Lung (tissue), 12 donors: ENCODE data around the gene CARMIL1. TPM values are rescaled to one million over a fixed set of nuclear protein-coding genes. Genes with fewer than 3 reads are reported as not detected.

Experiments used
- ATAC-seq: fragments of 200-7000 bp; cut with Tn5 transposase; one replicate; pipeline ENCODE4 v1.9.1; 2020; ENCODE audit warnings: moderate number of reproducible peaks; ENCODE audit not compliant: insufficient read depth, low FRiP score
- DNase-seq, 3 donors: peaks; one replicate each; pipeline ENCODE4 v3.0.0-alpha.2; 2013 to 2017
- H3K27ac ChIP-seq, 2 donors: one replicate each; pipeline ENCODE4 v1.5.1; 2013; ENCODE audit warnings: mild to moderate bottlenecking in 2 of 2, moderate library complexity in 2 of 2, control low read depth in 1 of 2, inconsistent platforms in 1 of 2, low read depth in 1 of 2, low read length in 1 of 2
- H3K27me3 ChIP-seq, 3 donors: one replicate each; pipeline ENCODE4 v1.5.1; 2013; ENCODE audit warnings: low read length in 2 of 3; ENCODE audit not compliant: control insufficient read depth in 3 of 3, insufficient read depth in 3 of 3
- H3K36me3 ChIP-seq, 4 donors: one replicate each; pipeline ENCODE4 v1.5.1; 2013; ENCODE audit warnings: low read length in 4 of 4, mild to moderate bottlenecking in 1 of 4, moderate library complexity in 1 of 4; ENCODE audit not compliant: control insufficient read depth in 4 of 4, insufficient read depth in 4 of 4
- H3K4me1 ChIP-seq, 5 donors: one replicate each; pipeline ENCODE4 v1.5.1; 2013; ENCODE audit warnings: low read length in 5 of 5, mild to moderate bottlenecking in 2 of 5, moderate library complexity in 1 of 5; ENCODE audit not compliant: control insufficient read depth in 5 of 5, insufficient read depth in 5 of 5
- H3K4me3 ChIP-seq: one replicate; pipeline ENCODE4 v1.5.1; 2013; ENCODE audit warnings: mild to moderate bottlenecking, control low read depth, moderate library complexity
- H3K9ac ChIP-seq, 2 donors: one replicate each; pipeline ENCODE4 v1.5.1; 2013; ENCODE audit warnings: low read length in 2 of 2, control low read depth in 1 of 2; ENCODE audit not compliant: insufficient read depth in 1 of 2
- H3K9me3 ChIP-seq, 4 donors: one replicate each; pipeline ENCODE4 v1.5.1; 2013; ENCODE audit warnings: low read length in 3 of 4, mild to moderate bottlenecking in 1 of 4, moderate library complexity in 1 of 4; ENCODE audit not compliant: control insufficient read depth in 4 of 4, insufficient read depth in 3 of 4
- WGBS, 2 donors: extraction: QIAGEN DNeasy Blood & Tissue Kit; methylation state at CpG; one replicate each; pipeline ENCODE4 v1.1.7; 2013; 5-methylcytosine and 5-hydroxymethylcytosine counted together
- polyA plus RNA-seq, 2 donors: library from polyadenylated mRNA; stranded (reverse); fragments of 200-250 nt; gene quantifications; one replicate each; pipeline ENCODE4 v1.2.1, GENCODE V29; 2013
- total RNA-seq, 2 donors: library from RNA; depleted of rRNA in 1 of 2; stranded (reverse); fragments of >200 nt in 1 of 2; gene quantifications; one replicate each; pipeline ENCODE4 v1.2.1, GENCODE V29; 2014 to 2021
- TF ChIP-seq, protein P1 (sequence below): IDR thresholded peaks from 2 replicates; pipeline ENCODE4 v1.5.1; 2012; ENCODE audit warnings: mild to moderate bottlenecking; ENCODE audit errors: control extremely low read depth, extremely low read depth
- donor health status: control.
- donor health status: control.
- donor health status: Bipolar disorder and iron deficiency.
- donor health status: healthy.
- donor health status: DM: yes; HTN: yes; CAD: no.

CARMIL1 gene
- total and polyA plus RNA-seq, 4 donors: 8.0 to 38.3 (median 34.9) TPM

DNA sequence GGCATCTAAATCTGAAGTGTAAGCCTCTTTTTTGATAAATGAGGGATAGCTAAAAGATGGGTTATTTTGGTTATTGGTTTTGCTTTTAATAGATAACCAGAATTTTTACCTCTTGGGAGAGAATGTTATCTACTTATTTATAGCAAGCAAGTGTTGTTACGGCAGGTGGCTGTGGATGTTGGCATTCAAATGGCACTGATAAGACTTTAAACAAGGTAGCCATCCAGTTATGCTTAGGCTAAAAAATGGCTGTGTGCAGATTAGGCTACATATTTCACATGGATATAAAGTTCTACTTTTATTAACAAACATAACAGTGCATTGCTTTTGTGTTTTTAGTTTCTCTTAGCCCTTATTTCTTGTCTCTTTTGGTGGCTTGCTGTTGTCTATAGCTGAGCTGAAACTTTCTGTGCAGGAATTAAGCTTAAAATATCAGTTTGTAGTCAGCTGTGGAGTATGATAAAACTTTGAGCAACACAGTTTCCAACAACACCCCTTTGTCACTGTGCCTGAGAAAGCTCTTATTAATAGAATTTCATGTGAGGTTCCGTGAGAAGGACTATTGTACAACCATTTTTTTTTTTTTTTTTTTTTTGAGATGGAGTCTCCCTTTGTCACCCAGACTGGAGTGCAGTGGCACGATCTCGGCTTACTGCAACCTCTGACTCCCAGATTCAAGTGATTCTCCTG is 28.8 kb downstream of the CARMIL1 start:
- Histone ChIP-seq H3K27me3 (no peaks in the 10 kb centered on the region), H3K4me3 (no peak overlapping the region), H3K4me1 (peaks cover 0 to 32% (median 9%) of the 10 kb centered on the region in 5 donors), H3K27ac (no peak overlapping the region), H3K9me3 (no peaks in the 10 kb centered on the region), H3K36me3 (no peaks in the 10 kb centered on the region), H3K9ac (no peak overlapping the region)
- ATAC-seq (no peak), DNase-seq (no peak)
- TF ChIP-seq, protein P1, sequence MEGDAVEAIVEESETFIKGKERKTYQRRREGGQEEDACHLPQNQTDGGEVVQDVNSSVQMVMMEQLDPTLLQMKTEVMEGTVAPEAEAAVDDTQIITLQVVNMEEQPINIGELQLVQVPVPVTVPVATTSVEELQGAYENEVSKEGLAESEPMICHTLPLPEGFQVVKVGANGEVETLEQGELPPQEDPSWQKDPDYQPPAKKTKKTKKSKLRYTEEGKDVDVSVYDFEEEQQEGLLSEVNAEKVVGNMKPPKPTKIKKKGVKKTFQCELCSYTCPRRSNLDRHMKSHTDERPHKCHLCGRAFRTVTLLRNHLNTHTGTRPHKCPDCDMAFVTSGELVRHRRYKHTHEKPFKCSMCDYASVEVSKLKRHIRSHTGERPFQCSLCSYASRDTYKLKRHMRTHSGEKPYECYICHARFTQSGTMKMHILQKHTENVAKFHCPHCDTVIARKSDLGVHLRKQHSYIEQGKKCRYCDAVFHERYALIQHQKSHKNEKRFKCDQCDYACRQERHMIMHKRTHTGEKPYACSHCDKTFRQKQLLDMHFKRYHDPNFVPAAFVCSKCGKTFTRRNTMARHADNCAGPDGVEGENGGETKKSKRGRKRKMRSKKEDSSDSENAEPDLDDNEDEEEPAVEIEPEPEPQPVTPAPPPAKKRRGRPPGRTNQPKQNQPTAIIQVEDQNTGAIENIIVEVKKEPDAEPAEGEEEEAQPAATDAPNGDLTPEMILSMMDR: no peak
- WGBS, 2 donors: 87 to 89% methylated on average over 4 of the region's 4 CpGs

DNA sequence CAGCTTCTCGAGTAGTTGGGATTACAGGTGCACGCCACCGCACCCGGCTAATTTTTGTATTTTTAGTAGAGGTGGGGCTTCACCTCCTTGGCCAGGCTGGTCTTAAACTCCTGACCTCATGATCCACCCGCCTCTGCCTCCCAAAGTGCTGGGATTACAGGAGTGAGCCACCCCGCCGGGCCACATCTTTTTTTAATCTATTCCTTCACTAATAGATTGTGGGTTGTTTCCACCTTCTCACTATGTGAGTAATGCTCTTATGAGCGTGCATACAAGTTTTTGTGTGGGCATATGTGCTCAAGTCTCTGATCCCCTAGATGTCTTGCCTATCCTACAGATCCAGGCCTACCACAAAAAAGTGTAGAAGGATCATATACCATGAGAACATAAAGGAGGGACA is 30.7 kb downstream of the CARMIL1 start:
- Histone ChIP-seq H3K4me1 (peaks cover 0 to 31% (median 9%) of the 10 kb centered on the region in 5 donors), H3K4me3 (no peak overlapping the region), H3K9me3 (no peaks in the 10 kb centered on the region), H3K27me3 (no peaks in the 10 kb centered on the region), H3K27ac (no peak overlapping the region), H3K9ac (no peak overlapping the region), H3K36me3 (no peaks in the 10 kb centered on the region)
- DNase-seq (no peak), ATAC-seq (no peak)
- TF ChIP-seq, protein P1: no peak
- WGBS, 2 donors: 85 to 96% methylated on average over 8 of the region's 8 CpGs

DNA sequence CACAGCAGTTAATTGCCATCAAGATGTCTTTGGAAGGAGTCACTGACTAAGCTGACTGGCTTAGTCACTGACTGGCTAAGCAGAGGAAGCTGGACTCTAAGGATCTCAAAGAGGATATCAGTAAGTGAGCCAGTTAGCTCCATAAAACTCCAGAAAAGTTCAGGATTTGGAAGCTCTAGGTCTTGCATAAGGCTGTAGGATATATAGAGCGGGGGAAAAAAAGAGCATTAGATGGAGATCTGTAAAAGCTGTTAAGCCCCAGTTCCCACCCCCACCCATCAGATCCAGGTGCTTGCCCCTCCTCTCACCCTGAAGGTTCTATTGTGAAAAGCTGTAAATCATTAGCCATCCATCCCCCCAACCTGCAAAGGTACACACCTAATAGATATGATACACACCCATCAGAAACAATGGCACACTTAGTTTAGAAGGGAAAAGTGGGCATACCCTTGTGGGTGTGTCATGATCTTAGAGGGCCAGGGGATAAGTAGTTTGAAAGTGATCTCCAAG is 32.2 kb downstream of the CARMIL1 start:
- TF ChIP-seq, protein P1: no peak
- DNase-seq (no peak), ATAC-seq (no peak)
- Histone ChIP-seq H3K9me3 (no peaks in the 10 kb centered on the region), H3K36me3 (no peaks in the 10 kb centered on the region), H3K27ac (peak overlapping the region in 1 of 2 donors; percentile 33), H3K4me1 (peaks cover 6 to 39% (median 11%) of the 10 kb centered on the region in 5 donors), H3K27me3 (no peaks in the 10 kb centered on the region), H3K4me3 (no peak overlapping the region), H3K9ac (no peak overlapping the region)
- 94 to 97% methylated on average over 1 of the region's 1 CpG for WGBS, 2 donors
